GM18511 (cell line): ENCODE data around the gene PPM1E.

ENCODE experiments used
- ATAC-seq: cut with Tn5 transposase; IDR thresholded peaks from one replicate; pipeline ENCODE4 v1.9.1; 2021; ENCODE audit warnings: mild to moderate bottlenecking, moderate library complexity; ENCODE audit not compliant: unreplicated experiment

PPM1E gene

GRCh38 chr17:59028328-59028727 is 272.7 kb downstream of the PPM1E start:
- ATAC-seq = no peak

- no peak for ATAC-seq
Observed at GRCh38 chr17:59030811-59031210, 275.2 kb downstream of the PPM1E start.
